Measurements from ENCODE around the gene TRIM17. TPM values are rescaled to one million over a fixed set of nuclear protein-coding genes. Genes with fewer than 3 reads are reported as not detected.

Gene TRIM17
- total and polyA plus RNA-seq, 9 of the 15 experiments (the other 6 are each of a cell fraction or from before 2014, with no cell fraction given): not detected

DNA sequence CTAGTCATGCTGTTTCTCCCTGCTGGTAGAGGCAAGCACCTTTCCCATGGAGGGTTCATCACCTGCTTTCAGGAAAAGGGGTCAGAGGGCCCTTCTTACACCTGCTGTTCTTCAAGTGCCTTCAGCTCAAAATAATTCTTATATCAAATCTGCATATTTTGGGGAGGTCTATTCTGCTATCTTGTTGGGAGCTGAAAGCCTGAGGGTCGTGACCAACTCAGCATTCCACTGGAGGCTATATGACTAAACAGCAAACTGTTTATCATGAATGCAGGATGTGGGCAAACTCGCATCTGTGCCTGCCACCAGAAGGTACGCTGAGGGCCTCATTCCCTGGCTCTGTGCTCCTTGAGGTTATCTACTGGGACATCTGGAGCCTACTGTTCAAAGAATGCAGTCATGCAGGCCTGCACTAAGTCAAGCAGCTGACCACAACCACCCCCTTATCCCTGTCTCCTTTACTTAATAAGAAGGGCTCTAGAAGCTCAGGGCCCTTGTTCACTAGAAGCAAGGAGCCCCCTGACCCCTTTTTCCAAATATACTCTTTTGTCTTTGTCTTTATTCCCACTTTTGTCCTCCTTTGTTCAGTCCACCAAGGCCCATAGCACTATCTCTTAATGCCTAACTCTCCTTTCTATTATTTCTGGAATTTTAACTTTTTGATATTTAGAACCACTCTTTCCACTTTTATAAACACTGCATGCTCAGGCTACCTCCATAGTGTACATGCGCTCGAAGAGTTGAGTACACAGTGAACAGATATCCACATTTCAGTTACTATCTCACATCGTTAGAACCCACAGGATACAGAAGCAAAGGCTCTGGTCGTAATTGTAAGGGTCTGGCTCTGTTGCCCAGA, 4.5 kb upstream of the TRIM17 start (continued):
- no peak for TF ChIP-seq XRCC5 (IDR thresholded peaks at IDR 0.05; ENCODE audit: low read depth, low read length)
- no peak for TF ChIP-seq ZNF133 (CRISPR knock-in tag; IDR thresholded peaks at IDR 0.05)
- TF ChIP-seq NFIX (CRISPR knock-in tag; IDR thresholded peaks at IDR 0.05; ENCODE audit: low read depth): no peak
- no peak for TF ChIP-seq L3MBTL2 (IDR thresholded peaks at IDR 0.05)

DNA sequence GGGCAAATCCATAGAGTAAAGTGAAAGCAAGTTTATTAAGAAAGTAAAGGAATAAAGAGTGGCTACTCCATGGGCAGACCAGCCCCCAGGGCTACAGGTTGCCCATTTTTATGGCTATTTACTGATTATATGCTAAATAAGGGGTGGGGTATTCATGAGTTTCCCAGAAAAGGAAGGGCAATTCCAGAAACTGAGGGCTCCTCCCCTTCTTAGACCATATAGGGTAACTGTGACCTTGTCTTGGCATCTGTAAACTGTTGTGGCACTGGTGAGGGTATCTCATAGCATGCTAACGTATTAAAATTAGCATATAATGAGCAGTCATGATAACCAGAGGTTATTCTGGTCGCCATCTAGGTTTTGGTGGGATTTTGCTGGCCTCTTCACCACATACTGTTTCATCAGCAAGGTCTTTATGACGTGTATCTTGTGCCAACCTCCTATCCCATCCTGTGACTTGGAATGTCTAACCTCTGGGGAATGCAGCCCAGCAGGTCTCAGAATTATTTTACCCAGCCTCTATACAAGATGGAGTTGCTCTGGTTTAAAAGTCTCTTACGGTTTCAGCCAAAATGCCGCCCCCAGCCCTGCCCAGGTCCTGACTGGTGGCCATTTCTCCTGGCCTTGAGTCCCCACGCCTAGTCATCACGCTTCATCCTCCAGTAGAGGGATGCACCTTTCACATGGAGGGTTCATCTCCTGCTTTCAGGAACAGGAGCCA, 982 bp upstream of the TRIM17 start:
- no peaks in the 10 kb centered on the region for H3K27me3 ChIP-seq (ENCODE audit: control insufficient read depth in 2 of 2, insufficient read depth in 2 of 2, low read length in 2 of 2)
- CTCF ChIA-PET (ENCODE audit: low intra/inter-chr PET ratio): no interaction called here
- H3K9me1 ChIP-seq (ENCODE audit: control insufficient read depth, insufficient read depth, low read length): no peaks in the 10 kb centered on the region
- H3K79me2 ChIP-seq (ENCODE audit: control insufficient read depth, insufficient read depth, low read length): no peaks in the 10 kb centered on the region
- FAIRE-seq (no peak), ATAC-seq (peak; percentile 39; the same call in 2 of the 3 replicates), DNase-seq (ENCODE audit: extremely low read depth in 1 of 4, low spot score in 3 of 4) (peak in 1 of 4 experiments; percentile 50)
- no peak overlapping the region for H3K4me2 ChIP-seq (ENCODE audit: insufficient read depth, low read length)
- H2AFZ ChIP-seq (ENCODE audit: low read depth, low read length): peak overlapping the region; percentile 40; the same call in 1 of the 2 replicates
- no peak overlapping the region for H3K4me3 ChIP-seq
- intact Hi-C loops (cut with micrococcal nuclease): no loop called here
- peaks cover 40 to 44% of the 10 kb centered on the region in 2 experiments for H3K4me1 ChIP-seq (replicated peaks in 1 of 2; ENCODE audit: control insufficient read depth in 2 of 2, insufficient read depth in 2 of 2, low read length in 2 of 2)
- in situ Hi-C loops (cut with MboI): no loop called here
- no peaks in the 10 kb centered on the region for H3K36me3 ChIP-seq (ENCODE audit: control insufficient read depth, insufficient read depth, low read length)
- 0 out of 3 replicates have a peak overlapping the region, but pooled peaks have one; percentile 3 for H3K27ac ChIP-seq (ENCODE audit: extremely low read depth, low read depth, low read length)
- peak overlapping the region in 1 of 2 experiments; percentile 66; a peak in 1 of 4 replicates for H3K9ac ChIP-seq (ENCODE audit: insufficient read depth in 1 of 2, low read depth in 2 of 2, low read length in 2 of 2)
- POLR2A ChIA-PET: interaction anchor here (1.3 kb wide), 1 partner anchor 40 kb away, joined by 3 read pairs; a partner anchor contains a TSS
- H3K9me3 ChIP-seq (replicated peaks; ENCODE audit: control insufficient read depth, insufficient read depth, low read depth, low read length): peaks cover 2% of the 10 kb centered on the region
- H4K20me1 ChIP-seq (replicated peaks; ENCODE audit: control insufficient read depth, insufficient read depth, low read length): no peaks in the 10 kb centered on the region
- no TSS peak for BruUV-seq (replicated peaks)
- WGBS (ENCODE audit: insufficient coverage, low coverage, missing lambda C conversion rate): 66% methylated on average over 7 of the region's 7 CpGs
- TF ChIP-seq, protein P1, sequence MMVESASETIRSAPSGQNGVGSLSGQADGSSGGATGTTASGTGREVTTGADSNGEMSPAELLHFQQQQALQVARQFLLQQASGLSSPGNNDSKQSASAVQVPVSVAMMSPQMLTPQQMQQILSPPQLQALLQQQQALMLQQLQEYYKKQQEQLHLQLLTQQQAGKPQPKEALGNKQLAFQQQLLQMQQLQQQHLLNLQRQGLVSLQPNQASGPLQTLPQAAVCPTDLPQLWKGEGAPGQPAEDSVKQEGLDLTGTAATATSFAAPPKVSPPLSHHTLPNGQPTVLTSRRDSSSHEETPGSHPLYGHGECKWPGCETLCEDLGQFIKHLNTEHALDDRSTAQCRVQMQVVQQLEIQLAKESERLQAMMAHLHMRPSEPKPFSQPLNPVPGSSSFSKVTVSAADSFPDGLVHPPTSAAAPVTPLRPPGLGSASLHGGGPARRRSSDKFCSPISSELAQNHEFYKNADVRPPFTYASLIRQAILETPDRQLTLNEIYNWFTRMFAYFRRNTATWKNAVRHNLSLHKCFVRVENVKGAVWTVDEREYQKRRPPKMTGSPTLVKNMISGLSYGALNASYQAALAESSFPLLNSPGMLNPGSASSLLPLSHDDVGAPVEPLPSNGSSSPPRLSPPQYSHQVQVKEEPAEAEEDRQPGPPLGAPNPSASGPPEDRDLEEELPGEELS (CRISPR knock-in tag; IDR thresholded peaks at IDR 0.05; ENCODE audit: borderline replicate concordance): no peak
- TF ChIP-seq KDM1A (IDR thresholded peaks at IDR 0.05) (no peak), MAZ (CRISPR knock-in tag; conservative IDR thresholded peaks at IDR 0.05 in 1 of 2, IDR thresholded peaks at IDR 0.05 in 1 of 2) (0 out of 4 replicates have a peak, but pooled peaks of 1 of the 2 experiments have one; percentile 30), ELF2 (CRISPR knock-in tag; IDR thresholded peaks at IDR 0.05) (no peak; the same call in 1 of the 2 replicates), ZNF253 (CRISPR knock-in tag; conservative IDR thresholded peaks at IDR 0.05) (no peak), MED1 (CRISPR knock-in tag; IDR thresholded peaks at IDR 0.05; ENCODE audit: borderline replicate concordance) (no peak)
- TF ChIP-seq, protein P2, sequence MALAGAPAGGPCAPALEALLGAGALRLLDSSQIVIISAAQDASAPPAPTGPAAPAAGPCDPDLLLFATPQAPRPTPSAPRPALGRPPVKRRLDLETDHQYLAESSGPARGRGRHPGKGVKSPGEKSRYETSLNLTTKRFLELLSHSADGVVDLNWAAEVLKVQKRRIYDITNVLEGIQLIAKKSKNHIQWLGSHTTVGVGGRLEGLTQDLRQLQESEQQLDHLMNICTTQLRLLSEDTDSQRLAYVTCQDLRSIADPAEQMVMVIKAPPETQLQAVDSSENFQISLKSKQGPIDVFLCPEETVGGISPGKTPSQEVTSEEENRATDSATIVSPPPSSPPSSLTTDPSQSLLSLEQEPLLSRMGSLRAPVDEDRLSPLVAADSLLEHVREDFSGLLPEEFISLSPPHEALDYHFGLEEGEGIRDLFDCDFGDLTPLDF (CRISPR knock-in tag; IDR thresholded peaks at IDR 0.05): no peak

Measured in K562 (cell line).